ENCODE results near the gene ARHGEF2. TPM values are rescaled to one million over a fixed set of nuclear protein-coding genes. Genes with fewer than 3 reads are reported as not detected.

The ARHGEF2 gene
- total and polyA plus RNA-seq, 10 of the 15 experiments (the other 5 are each of a cell fraction or from before 2014, with no cell fraction given): 8.1 to 113 (median 69.9) TPM

DNA sequence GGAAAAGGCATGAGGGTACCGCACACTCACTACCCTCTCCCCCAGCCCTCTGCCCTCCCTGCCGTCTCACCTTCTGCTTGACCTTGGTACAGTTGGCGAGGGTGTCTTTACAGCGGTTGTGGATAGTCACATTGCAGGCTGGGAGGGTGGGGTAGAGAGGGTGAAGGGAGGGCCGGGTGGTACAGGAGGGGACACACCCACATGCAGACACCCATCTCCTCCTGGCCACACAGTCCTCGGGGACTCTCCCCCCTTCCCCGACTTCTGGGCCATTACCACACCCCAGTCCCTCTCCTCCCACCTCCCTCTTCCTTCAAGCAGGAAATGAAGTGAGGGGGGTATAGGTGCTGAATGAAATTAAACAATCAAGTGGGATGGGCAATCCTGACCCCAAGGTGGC is 11.6 kb downstream of the ARHGEF2 start:
- no peaks in the 10 kb centered on the region for H3K9me3 ChIP-seq (replicated peaks; ENCODE audit: control insufficient read depth, insufficient read depth, low read length)
- peaks cover 55% of the 10 kb centered on the region for H3K4me1 ChIP-seq (ENCODE audit: control insufficient read depth, insufficient read depth, low read length)
- TF ChIP-seq NFIC (IDR thresholded peaks at IDR 0.05; ENCODE audit: low read depth, low read length): no peak
- TF ChIP-seq TCF7 (IDR thresholded peaks at IDR 0.05; ENCODE audit: borderline replicate concordance): no peak
- no peak for TF ChIP-seq RELA (IDR thresholded peaks at IDR 0.05; ENCODE audit: borderline replicate concordance, partially characterized antibody)
- no peak for TF ChIP-seq PBX3 (IDR thresholded peaks at IDR 0.05; ENCODE audit: insufficient replicate concordance, low read depth, low read length)
- TF ChIP-seq NKRF (conservative IDR thresholded peaks at IDR 0.05): no peak
- TF ChIP-seq EP300 (IDR thresholded peaks at IDR 0.05; ENCODE audit: borderline replicate concordance in 1 of 2, control insufficient read depth in 1 of 2, low read depth in 2 of 2, low read length in 2 of 2): no peak
- TF ChIP-seq, protein P1, sequence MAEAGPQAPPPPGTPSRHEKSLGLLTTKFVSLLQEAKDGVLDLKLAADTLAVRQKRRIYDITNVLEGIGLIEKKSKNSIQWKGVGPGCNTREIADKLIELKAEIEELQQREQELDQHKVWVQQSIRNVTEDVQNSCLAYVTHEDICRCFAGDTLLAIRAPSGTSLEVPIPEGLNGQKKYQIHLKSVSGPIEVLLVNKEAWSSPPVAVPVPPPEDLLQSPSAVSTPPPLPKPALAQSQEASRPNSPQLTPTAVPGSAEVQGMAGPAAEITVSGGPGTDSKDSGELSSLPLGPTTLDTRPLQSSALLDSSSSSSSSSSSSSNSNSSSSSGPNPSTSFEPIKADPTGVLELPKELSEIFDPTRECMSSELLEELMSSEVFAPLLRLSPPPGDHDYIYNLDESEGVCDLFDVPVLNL (IDR thresholded peaks at IDR 0.05; ENCODE audit: low read depth, low read length): no peak
- TF ChIP-seq KAT2A (conservative IDR thresholded peaks at IDR 0.05; ENCODE audit: control insufficient read depth, low read depth, low read length): no peak
- TF ChIP-seq CREB1 (IDR thresholded peaks at IDR 0.05; ENCODE audit: low read depth): no peak
- BruUV-seq (replicated peaks): no TSS peak
- no peak overlapping the region for H3K9ac ChIP-seq (ENCODE audit: control insufficient read depth, insufficient read depth, low read length)
- CTCF ChIA-PET: interaction anchor here (1.2 to 4.5 kb wide), 6 partner anchors 8 to 68 kb away, joined by 3 to 54 read pairs (median 6); partner anchors contain the start of gene ARHGEF2
- H3K27ac ChIP-seq (ENCODE audit: control insufficient read depth, insufficient read depth): no peak overlapping the region
- H3K36me3 ChIP-seq (ENCODE audit: control insufficient read depth in 2 of 2, insufficient read depth in 2 of 2, low read length in 1 of 2): peaks cover 41 to 63% of the 10 kb centered on the region in 2 experiments
- peaks cover 48% of the 10 kb centered on the region for H3K79me2 ChIP-seq (ENCODE audit: control insufficient read depth, insufficient read depth, low read length)
- SMC1A ChIA-PET (ENCODE audit: uncharacterized antibody, unreplicated experiment): interaction anchor here (1.5 to 2.8 kb wide), 6 partner anchors 9 to 29 kb away, joined by 4 to 13 read pairs (median 6); partner anchors contain the start of gene ARHGEF2
- intact Hi-C loops (cut with micrococcal nuclease; ENCODE audit: unreplicated experiment) (no loop called here), in situ Hi-C loops (cut with MboI) (no loop called here)
- no peak overlapping the region for H3K4me3 ChIP-seq
- H3K4me2 ChIP-seq (ENCODE audit: control insufficient read depth, insufficient read depth): no peak overlapping the region
- RAD21 ChIA-PET (ENCODE audit: unreplicated experiment): interaction anchor here (0.6 to 1.6 kb wide), 6 partner anchors 11 to 149 kb away, joined by 3 to 9 read pairs (median 3); partner anchors contain the start of genes ARHGEF2 and UBQLN4
- H4K20me1 ChIP-seq (ENCODE audit: control insufficient read depth, insufficient read depth): peaks cover 8% of the 10 kb centered on the region
- POLR2A ChIA-PET: interaction anchor here (0.5 to 2.2 kb wide), 4 partner anchors 9 to 87 kb away, joined by 4 to 20 read pairs (median 6); partner anchors contain the start of genes ARHGEF2 and UBQLN4
- no peaks in the 10 kb centered on the region for H3K27me3 ChIP-seq (replicated peaks in 1 of 2; ENCODE audit: control insufficient read depth in 2 of 2, insufficient read depth in 2 of 2, low read length in 1 of 2)
- ATAC-seq: no peak
- no peak for FAIRE-seq
- DNase-seq (ENCODE audit: low read depth, low spot score): no peak
- no peak overlapping the region for H2AFZ ChIP-seq (ENCODE audit: control insufficient read depth, low read depth, low read length)
- WGBS (ENCODE audit: insufficient coverage, insufficient replicate concordance, low lambda C conversion rate, missing lambda C conversion rate): 45% methylated on average over 7 of the region's 7 CpGs

All from GM12878 (cell line).